SU-DHL-6 (cell line): ENCODE data around the gene LATS2.
"Not testable (repeated sequence)": the region's sequence is repeated elsewhere in the genome, so short reads cannot be mapped to it uniquely, and the experiment has no call there.

Experiments
- H2AFZ ChIP-seq: fragments of 200-600 bp; sonication (generic); 2 replicates; pipeline ENCODE4 v1.6.1; 2014; ENCODE audit warnings: low read depth, mild to moderate bottlenecking, moderate library complexity, mixed read lengths, antibody characterized with exemption, low read length; ENCODE audit not compliant: severe bottlenecking
- H3F3A ChIP-seq: fragments of 200-600 bp; shearing (Covaris generic); 2 replicates; pipeline ENCODE4 v1.6.0; 2016; ENCODE audit warnings: antibody characterized with exemption, mild to moderate bottlenecking; ENCODE audit not compliant: insufficient read depth
- H3K27ac ChIP-seq: fragments of 200-600 bp; sonication (generic); 2 replicates; pipeline ENCODE4 v1.5.1; 2016; ENCODE audit warnings: low read depth, mild to moderate bottlenecking, low read length, moderate library complexity, mixed read lengths
- H3K27me3 ChIP-seq: fragments of 200-600 bp; sonication (generic), shearing (Covaris generic); 2 replicates; pipeline ENCODE4 v1.6.0; 2014; ENCODE audit warnings: mild to moderate bottlenecking, low read length
- H3K36me3 ChIP-seq: fragments of 200-600 bp; sonication (generic); 2 replicates; pipeline ENCODE4 v1.6.1; 2014; ENCODE audit warnings: mild to moderate bottlenecking, low read length, mixed read lengths
- H3K4me2 ChIP-seq: fragments of 300-600, 200-600 bp; shearing (Covaris generic), sonication (generic); 2 replicates; pipeline ENCODE4 v1.6.0; 2014; ENCODE audit warnings: low read length, low read depth, mild to moderate bottlenecking; ENCODE audit not compliant: poor library complexity, severe bottlenecking
- H3K4me3 ChIP-seq: fragments of 200-600 bp; sonication (generic); 2 replicates; pipeline ENCODE4 v1.5.1; 2014; ENCODE audit warnings: antibody characterized with exemption, low read length, mild to moderate bottlenecking, mixed read lengths; ENCODE audit not compliant: insufficient read depth, poor library complexity, severe bottlenecking
- H3K79me2 ChIP-seq: fragments of 200-600 bp; sonication (generic); 2 replicates; pipeline ENCODE4 v1.6.1; 2014; ENCODE audit warnings: mild to moderate bottlenecking, low read length, moderate library complexity; ENCODE audit not compliant: insufficient read depth
- H3K9ac ChIP-seq: fragments of 200-600 bp; sonication (generic); 2 replicates; pipeline ENCODE4 v1.7.0; 2014; ENCODE audit warnings: mild to moderate bottlenecking, low read length
- H3K9me2 ChIP-seq: fragments of 200-600 bp; sonication (generic); replicated peaks from 2 replicates; pipeline ENCODE4 v1.6.1; 2014; ENCODE audit warnings: low read length; ENCODE audit not compliant: insufficient read depth
- H3K9me3 ChIP-seq: fragments of 200-600 bp; sonication (generic); 2 replicates; pipeline ENCODE4 v1.6.1; 2014; ENCODE audit warnings: low read length, mixed read lengths; ENCODE audit not compliant: insufficient read depth
- H4K20me1 ChIP-seq: fragments of 200-600 bp; sonication (generic); 2 replicates; pipeline ENCODE4 v1.6.1; 2014; ENCODE audit warnings: low read depth, mild to moderate bottlenecking, antibody characterized with exemption, low read length, moderate library complexity, mixed read lengths
- CTCF ChIP-seq: fragments of 200-600 bp; sonication (generic); IDR thresholded peaks from one replicate; pipeline ENCODE4 v1.5.1; 2017; ENCODE audit warnings: antibody characterized with exemption, mild to moderate bottlenecking, low read length, moderate library complexity; ENCODE audit not compliant: insufficient read depth, poor library complexity, severe bottlenecking
- EZH2phosphoT487 ChIP-seq: fragments of 200-600 bp; sonication (generic), shearing (Covaris generic); conservative IDR thresholded peaks from 2 replicates; pipeline ENCODE4 v1.6.1; 2018; ENCODE audit warnings: mild to moderate bottlenecking, antibody characterized with exemption, low read length, moderate library complexity, mixed read lengths

The LATS2 gene

DNA sequence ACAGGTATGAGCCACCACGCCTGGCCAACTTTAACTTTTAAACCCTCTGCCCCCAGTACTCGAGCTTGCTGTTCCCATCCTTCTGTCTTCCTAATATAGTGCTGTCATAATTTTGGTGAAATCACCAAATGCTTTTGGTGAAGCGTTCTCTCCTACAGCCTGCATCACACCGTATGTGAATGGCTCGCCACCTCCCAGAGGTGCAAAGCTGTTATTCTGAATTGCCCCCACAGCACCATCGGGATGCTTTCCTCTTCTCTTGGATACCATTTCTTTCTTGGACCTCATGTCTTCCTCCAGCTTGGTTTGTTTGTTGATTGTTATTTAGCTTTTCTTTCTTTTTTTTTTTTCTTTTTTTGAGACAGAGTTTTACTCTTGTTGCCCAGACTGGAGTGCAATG lies 105.9 kb downstream of the LATS2 start:
- H3K4me3 ChIP-seq, result no peak overlapping the region
- H3K9me2 ChIP-seq, result no peaks in the 10 kb centered on the region
- H3F3A ChIP-seq, result no peaks in the 10 kb centered on the region
- H4K20me1 ChIP-seq, result no peaks in the 10 kb centered on the region
- TF ChIP-seq CTCF (no peak), EZH2phosphoT487 (no peak)
- no peaks in the 10 kb centered on the region for H3K36me3 ChIP-seq
- H3K9ac ChIP-seq, result no peak overlapping the region
- no peak overlapping the region for H3K27ac ChIP-seq
- H3K9me3 ChIP-seq, result no peaks in the 10 kb centered on the region
- H3K27me3 ChIP-seq, result no peaks in the 10 kb centered on the region
- H3K4me2 ChIP-seq, result no peak overlapping the region
- H2AFZ ChIP-seq, result no peak overlapping the region
- no peaks in the 10 kb centered on the region for H3K79me2 ChIP-seq

- H3F3A ChIP-seq, result no peaks in the 10 kb centered on the region
- H3K9me2 ChIP-seq, result no peaks in the 10 kb centered on the region
- H3K9ac ChIP-seq, result no peak overlapping the region
- TF ChIP-seq CTCF, result no peak
- TF ChIP-seq EZH2phosphoT487, result no peak
- no peaks in the 10 kb centered on the region for H3K9me3 ChIP-seq
- H3K27ac ChIP-seq, result no peak overlapping the region
- H3K4me2 ChIP-seq, result no peak overlapping the region
- no peak overlapping the region for H2AFZ ChIP-seq
- no peaks in the 10 kb centered on the region for H3K36me3 ChIP-seq
- no peaks in the 10 kb centered on the region for H4K20me1 ChIP-seq
- no peaks in the 10 kb centered on the region for H3K27me3 ChIP-seq
- H3K4me3 ChIP-seq, result no peak overlapping the region
- no peaks in the 10 kb centered on the region for H3K79me2 ChIP-seq
Measured at GRCh38 chr13:20953245-20953931, 108.0 kb downstream of the LATS2 start.

- H3F3A ChIP-seq, result no peaks in the 10 kb centered on the region
- no peak overlapping the region for H3K4me2 ChIP-seq
- H3K9ac ChIP-seq, result no peak overlapping the region
- H3K36me3 ChIP-seq, result no peaks in the 10 kb centered on the region
- H3K79me2 ChIP-seq, result no peaks in the 10 kb centered on the region
- no peak overlapping the region for H3K4me3 ChIP-seq
- no peak overlapping the region for H2AFZ ChIP-seq
- no peaks in the 10 kb centered on the region for H3K27me3 ChIP-seq
- no peak overlapping the region for H3K27ac ChIP-seq
- H3K9me3 ChIP-seq, result no peaks in the 10 kb centered on the region
- H3K9me2 ChIP-seq, result no peaks in the 10 kb centered on the region
- H4K20me1 ChIP-seq, result no peaks in the 10 kb centered on the region
- TF ChIP-seq CTCF, result no peak
- TF ChIP-seq EZH2phosphoT487, result no peak
Measured at GRCh38 chr13:20952838-20953237, 108.5 kb downstream of the LATS2 start.

DNA sequence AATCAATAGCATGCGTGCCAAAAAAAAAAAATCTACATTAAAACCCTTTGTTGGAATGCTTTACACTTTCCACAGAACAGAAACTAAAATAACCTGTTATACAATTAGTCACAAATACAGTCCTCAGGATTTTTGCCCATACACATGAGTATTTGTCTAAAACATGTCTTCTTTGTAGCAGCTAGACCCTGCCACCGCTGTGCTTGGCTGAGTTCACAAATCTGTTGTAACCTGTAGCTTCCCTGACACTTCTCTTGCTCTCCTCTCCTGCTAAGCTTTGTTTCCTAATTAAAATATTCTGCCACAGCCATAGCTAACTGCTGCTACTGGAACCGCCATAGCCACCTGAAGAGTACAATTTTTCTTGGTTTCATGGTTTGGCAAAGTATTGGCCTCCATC lies 113.4 kb downstream of the LATS2 start:
- not testable (repeated sequence) for H3K9ac ChIP-seq, H3K9me3 ChIP-seq, H3K9me2 ChIP-seq, H2AFZ ChIP-seq, H3K27me3 ChIP-seq, H3K4me3 ChIP-seq, H3K36me3 ChIP-seq, H3K4me2 ChIP-seq, H3F3A ChIP-seq, H3K79me2 ChIP-seq, H3K27ac ChIP-seq, H4K20me1 ChIP-seq
